ENCODE measurements around the gene EXO1. TPM values are rescaled to one million over a fixed set of nuclear protein-coding genes. Genes with fewer than 3 reads are reported as not detected.

The EXO1 gene
- total RNA-seq, 1 donor from 2014 or later: 2.3 TPM

DNA sequence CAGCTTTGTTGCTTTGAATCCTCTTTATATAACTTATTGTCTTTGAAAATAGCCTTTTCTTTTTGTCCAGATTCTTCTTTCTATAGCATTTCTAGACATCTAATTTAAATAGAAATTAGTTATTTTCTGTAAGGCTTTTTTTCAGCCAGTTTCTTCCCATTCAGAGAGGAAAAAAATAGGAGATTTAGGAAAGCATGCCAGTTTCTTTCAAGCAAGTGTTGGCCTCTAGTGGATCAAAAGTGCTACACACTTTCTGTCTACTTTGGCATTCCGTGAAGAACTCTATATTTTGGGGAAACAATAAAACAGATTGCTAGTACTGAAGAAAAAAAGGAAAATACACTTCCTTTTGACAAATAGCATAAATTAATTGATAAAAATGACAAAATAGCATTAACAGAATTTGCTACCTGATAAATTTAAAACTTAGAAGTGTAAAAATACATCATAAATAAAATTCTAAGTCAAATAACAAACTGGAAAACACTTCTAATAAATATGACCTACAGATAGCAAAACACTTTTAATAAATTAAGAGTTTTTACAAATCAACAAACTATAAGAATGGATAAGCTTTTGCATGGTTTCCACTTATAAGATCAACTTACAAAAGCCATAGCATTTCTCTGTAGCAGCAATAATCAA is 13.1 kb upstream of the EXO1 start:
- intact Hi-C loops (cut with micrococcal nuclease): loop anchor here (1.0 to 10.0 kb wide), 3 partner anchors 180 to 304 kb away; no protein-coding TSS in a partner anchor
- DNase-seq: no peak
- Mint-ChIP-seq H3K4me1 (peaks cover 10% of the 10 kb centered on the region), H3K27ac (no peak overlapping the region), H3K9me3 (no peaks in the 10 kb centered on the region), H3K4me3 (no peak overlapping the region), H3K27me3 (no peaks in the 10 kb centered on the region), H3K36me3 (ENCODE audit: low read depth) (no peaks in the 10 kb centered on the region)
- CTCF ChIA-PET: interaction anchor here (1.1 to 2.6 kb wide), 3 partner anchors 23 to 303 kb away, joined by 3 to 7 read pairs (median 4); partner anchors contain the start of gene KMO
- TF ChIP-seq, protein P1, sequence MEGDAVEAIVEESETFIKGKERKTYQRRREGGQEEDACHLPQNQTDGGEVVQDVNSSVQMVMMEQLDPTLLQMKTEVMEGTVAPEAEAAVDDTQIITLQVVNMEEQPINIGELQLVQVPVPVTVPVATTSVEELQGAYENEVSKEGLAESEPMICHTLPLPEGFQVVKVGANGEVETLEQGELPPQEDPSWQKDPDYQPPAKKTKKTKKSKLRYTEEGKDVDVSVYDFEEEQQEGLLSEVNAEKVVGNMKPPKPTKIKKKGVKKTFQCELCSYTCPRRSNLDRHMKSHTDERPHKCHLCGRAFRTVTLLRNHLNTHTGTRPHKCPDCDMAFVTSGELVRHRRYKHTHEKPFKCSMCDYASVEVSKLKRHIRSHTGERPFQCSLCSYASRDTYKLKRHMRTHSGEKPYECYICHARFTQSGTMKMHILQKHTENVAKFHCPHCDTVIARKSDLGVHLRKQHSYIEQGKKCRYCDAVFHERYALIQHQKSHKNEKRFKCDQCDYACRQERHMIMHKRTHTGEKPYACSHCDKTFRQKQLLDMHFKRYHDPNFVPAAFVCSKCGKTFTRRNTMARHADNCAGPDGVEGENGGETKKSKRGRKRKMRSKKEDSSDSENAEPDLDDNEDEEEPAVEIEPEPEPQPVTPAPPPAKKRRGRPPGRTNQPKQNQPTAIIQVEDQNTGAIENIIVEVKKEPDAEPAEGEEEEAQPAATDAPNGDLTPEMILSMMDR (IDR thresholded peaks at IDR 0.05): no peak
- POLR2A ChIA-PET: interaction anchor here (0.6 kb wide), 1 partner anchor 32 kb away, joined by 5 read pairs; no protein-coding TSS in a partner anchor
- ATAC-seq (ENCODE audit: low read depth): no peak

DNA sequence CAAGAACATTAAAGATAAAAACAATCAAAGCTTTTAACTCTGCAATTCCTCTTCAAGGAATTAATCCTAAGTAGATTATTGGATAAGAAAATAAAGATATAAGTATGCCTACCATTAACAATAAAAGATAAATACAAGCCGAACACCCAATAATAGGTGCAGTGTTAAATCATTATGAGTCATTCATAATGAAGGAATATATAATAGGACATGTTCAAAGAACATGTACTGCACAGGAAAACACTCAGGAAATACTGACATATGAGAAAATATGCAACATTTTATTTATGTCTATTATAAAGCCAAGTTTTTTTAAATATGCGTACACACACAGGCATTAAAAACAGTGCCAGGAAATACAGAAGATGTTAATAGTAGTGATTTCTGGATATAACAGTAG is 11.1 kb upstream of the EXO1 start:
- ChIA-PET CTCF (no interaction called here), POLR2A (no interaction called here)
- ATAC-seq (ENCODE audit: low read depth) (no peak), DNase-seq (no peak)
- H3K4me1 Mint-ChIP-seq: peaks cover 17% of the 10 kb centered on the region
- H3K36me3 Mint-ChIP-seq (ENCODE audit: low read depth): no peaks in the 10 kb centered on the region
- intact Hi-C loops (cut with micrococcal nuclease): loop anchor here (10.0 kb wide), 1 partner anchor 178 kb away; no protein-coding TSS in a partner anchor
- TF ChIP-seq, protein P1 (IDR thresholded peaks at IDR 0.05): no peak
- H3K4me3 Mint-ChIP-seq: no peak overlapping the region
- H3K27ac Mint-ChIP-seq: no peak overlapping the region
- no peaks in the 10 kb centered on the region for H3K27me3 Mint-ChIP-seq
- no peaks in the 10 kb centered on the region for H3K9me3 Mint-ChIP-seq

DNA sequence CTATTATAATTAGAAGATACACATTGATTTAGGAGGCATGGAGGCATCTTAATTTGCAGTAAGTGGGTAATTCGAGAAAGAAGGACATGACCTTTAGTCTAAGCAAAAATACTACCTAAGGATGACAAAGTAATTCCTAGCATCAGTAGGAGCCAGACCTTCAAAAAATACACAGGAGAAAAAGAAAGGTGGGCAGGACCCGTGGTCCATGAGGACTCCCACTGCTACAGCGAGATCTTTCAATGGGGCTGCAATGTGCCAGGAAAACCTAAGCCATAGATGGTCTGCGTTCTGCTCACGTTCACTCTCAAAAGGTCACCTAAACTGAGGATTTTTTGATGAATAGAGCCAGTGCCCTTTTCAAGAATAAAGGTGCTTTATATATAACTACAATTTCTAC is 10.6 kb upstream of the EXO1 start:
- peaks cover 17% of the 10 kb centered on the region for H3K4me1 Mint-ChIP-seq
- H3K36me3 Mint-ChIP-seq (ENCODE audit: low read depth): no peaks in the 10 kb centered on the region
- H3K4me3 Mint-ChIP-seq: no peak overlapping the region
- ChIA-PET CTCF (no interaction called here), POLR2A (no interaction called here)
- TF ChIP-seq, protein P1 (IDR thresholded peaks at IDR 0.05): no peak
- no peak overlapping the region for H3K27ac Mint-ChIP-seq
- ATAC-seq (ENCODE audit: low read depth) (no peak), DNase-seq (no peak)
- intact Hi-C loops (cut with micrococcal nuclease): loop anchor here (10.0 kb wide), 1 partner anchor 177 kb away; no protein-coding TSS in a partner anchor
- no peaks in the 10 kb centered on the region for H3K9me3 Mint-ChIP-seq
- no peaks in the 10 kb centered on the region for H3K27me3 Mint-ChIP-seq

DNA sequence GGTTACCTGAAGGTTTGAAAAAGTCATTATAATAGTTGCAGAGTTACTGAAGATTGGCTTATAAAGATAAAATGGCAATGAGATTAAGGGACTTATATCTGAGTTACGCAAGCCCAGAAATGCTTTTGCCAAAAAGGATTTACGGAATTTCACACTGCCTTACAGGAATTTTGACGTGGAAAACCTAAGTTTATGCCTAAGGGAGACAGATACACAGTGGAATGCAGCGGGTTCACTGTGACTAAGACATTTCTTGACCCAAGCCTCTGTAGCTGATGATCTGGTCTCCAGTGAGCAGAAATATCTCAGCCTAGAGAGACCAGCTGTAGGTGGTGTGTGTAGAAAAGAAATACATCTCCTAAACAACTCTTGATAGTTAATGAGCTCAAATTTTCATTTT is 10.1 kb upstream of the EXO1 start:
- H3K27me3 Mint-ChIP-seq: no peaks in the 10 kb centered on the region
- peaks cover 17% of the 10 kb centered on the region for H3K4me1 Mint-ChIP-seq
- intact Hi-C loops (cut with micrococcal nuclease): loop anchor here (10.0 kb wide), 1 partner anchor 177 kb away; no protein-coding TSS in a partner anchor
- H3K36me3 Mint-ChIP-seq (ENCODE audit: low read depth): no peaks in the 10 kb centered on the region
- no peak overlapping the region for H3K4me3 Mint-ChIP-seq
- ATAC-seq (ENCODE audit: low read depth): no peak
- no peak overlapping the region for H3K27ac Mint-ChIP-seq
- H3K9me3 Mint-ChIP-seq: no peaks in the 10 kb centered on the region
- POLR2A ChIA-PET: interaction anchor here (0.7 kb wide), 1 partner anchor 181 kb away, joined by 3 read pairs; no protein-coding TSS in a partner anchor
- TF ChIP-seq, protein P1 (IDR thresholded peaks at IDR 0.05): no peak
- DNase-seq: no peak
- CTCF ChIA-PET: interaction anchor here (0.7 kb wide), 1 partner anchor 227 kb away, joined by 5 read pairs; no protein-coding TSS in a partner anchor

DNA sequence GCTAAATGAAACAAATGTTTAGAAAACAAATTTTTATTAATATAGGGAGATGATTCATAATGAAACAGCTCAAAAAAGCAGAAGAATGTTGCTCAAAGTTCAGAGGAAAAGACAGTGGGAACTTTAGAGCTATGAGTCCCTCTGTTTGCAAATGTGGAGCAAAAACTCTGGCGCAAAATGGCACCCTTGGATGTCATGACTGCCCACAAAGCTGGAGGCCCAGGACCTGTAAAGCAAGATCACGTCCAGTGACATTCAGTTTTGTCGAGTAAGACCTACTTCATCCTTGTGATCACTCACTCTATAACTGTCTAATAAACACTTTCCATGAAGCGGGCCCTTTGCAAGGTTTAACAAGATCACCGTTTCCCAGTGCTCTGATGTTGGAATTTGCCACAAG is 9.1 kb upstream of the EXO1 start:
- ChIA-PET POLR2A (interaction anchor here (0.6 kb wide), 1 partner anchor 227 kb away, joined by 3 read pairs; no protein-coding TSS in a partner anchor), CTCF (interaction anchor here (1.3 kb wide), 1 partner anchor 160 kb away, joined by 3 read pairs; the partner anchor contains the start of gene MAP1LC3C)
- no peak for DNase-seq

More for the DNA sequence above, 9.1 kb upstream of the EXO1 start:
- no peak for ATAC-seq (ENCODE audit: low read depth)
- no peaks in the 10 kb centered on the region for H3K36me3 Mint-ChIP-seq (ENCODE audit: low read depth)
- intact Hi-C loops (cut with micrococcal nuclease): loop anchor here (10.0 kb wide), 1 partner anchor 176 kb away; no protein-coding TSS in a partner anchor
- peaks cover 17% of the 10 kb centered on the region for H3K4me1 Mint-ChIP-seq
- no peaks in the 10 kb centered on the region for H3K27me3 Mint-ChIP-seq
- no peak overlapping the region for H3K4me3 Mint-ChIP-seq
- no peaks in the 10 kb centered on the region for H3K9me3 Mint-ChIP-seq
- no peak overlapping the region for H3K27ac Mint-ChIP-seq
- TF ChIP-seq, protein P1 (IDR thresholded peaks at IDR 0.05): no peak

All from activated B cell treated with CpG ODN at 0.5 μM for 24 hours (primary cell).